Measurements from ENCODE around the gene SAPCD2.

DNA sequence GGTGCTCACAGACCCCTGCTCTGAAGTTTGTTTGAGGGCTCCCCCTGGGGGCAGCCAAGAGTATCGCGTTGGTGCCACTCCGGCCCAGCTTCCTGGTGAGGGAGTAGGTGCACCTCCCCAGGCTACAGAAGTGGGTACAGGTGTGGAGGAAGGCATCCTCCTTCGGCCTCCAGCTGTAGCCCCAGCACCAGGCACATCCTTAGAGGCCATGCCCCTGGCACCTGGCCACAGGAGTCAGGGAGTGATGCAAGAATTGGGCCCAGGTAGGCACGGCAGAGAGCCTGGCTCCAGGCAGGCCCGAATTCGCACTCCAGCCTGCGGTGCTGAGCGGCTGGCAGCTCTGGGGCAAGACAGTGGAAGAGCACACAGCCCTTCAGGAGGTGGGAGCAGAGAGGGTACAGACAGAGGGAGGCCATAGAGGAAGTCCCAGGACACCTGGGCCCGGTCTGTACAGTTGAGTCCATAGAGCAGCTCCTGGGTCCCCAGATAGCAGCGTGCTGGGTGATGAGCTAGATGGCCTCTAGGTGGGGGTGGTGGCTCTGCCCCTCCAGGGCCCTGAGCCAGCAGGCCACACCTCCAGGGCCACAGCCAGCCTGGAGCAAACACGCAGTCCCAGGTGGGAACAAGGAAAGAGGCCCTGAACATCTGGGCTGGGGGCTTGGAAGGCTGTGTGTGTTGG, 2.4 kb downstream of the SAPCD2 start:
- TF ChIP-seq, protein P1, sequence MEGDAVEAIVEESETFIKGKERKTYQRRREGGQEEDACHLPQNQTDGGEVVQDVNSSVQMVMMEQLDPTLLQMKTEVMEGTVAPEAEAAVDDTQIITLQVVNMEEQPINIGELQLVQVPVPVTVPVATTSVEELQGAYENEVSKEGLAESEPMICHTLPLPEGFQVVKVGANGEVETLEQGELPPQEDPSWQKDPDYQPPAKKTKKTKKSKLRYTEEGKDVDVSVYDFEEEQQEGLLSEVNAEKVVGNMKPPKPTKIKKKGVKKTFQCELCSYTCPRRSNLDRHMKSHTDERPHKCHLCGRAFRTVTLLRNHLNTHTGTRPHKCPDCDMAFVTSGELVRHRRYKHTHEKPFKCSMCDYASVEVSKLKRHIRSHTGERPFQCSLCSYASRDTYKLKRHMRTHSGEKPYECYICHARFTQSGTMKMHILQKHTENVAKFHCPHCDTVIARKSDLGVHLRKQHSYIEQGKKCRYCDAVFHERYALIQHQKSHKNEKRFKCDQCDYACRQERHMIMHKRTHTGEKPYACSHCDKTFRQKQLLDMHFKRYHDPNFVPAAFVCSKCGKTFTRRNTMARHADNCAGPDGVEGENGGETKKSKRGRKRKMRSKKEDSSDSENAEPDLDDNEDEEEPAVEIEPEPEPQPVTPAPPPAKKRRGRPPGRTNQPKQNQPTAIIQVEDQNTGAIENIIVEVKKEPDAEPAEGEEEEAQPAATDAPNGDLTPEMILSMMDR (IDR thresholded peaks at IDR 0.05), result peak; percentile 70 to 85 (median 78)
- TF ChIP-seq POLR2A (IDR thresholded peaks at IDR 0.05), result no peak
